Trophoblast cell (in vitro differentiated cells and primary cell): Measurements from ENCODE around the gene RNU7-1.

Source experiments
- DNase-seq, 2 donors: peaks; one replicate each; pipeline ENCODE4 v3.0.0-alpha.2; 2016
- H2AFZ ChIP-seq: 2 replicates; pipeline ENCODE4 v1.6.1; 2013; ENCODE audit warnings: low read length, moderate library complexity, mild to moderate bottlenecking; ENCODE audit not compliant: insufficient read depth, poor library complexity
- H2AK5ac ChIP-seq: 2 replicates; pipeline ENCODE4 v1.6.1; 2013; ENCODE audit warnings: mild to moderate bottlenecking, low read length
- H2BK120ac ChIP-seq: 2 replicates; pipeline ENCODE4 v1.6.1; 2013; ENCODE audit warnings: low read length, mild to moderate bottlenecking, moderate library complexity; ENCODE audit not compliant: insufficient read depth, poor library complexity
- H2BK12ac ChIP-seq: 2 replicates; pipeline ENCODE4 v1.6.1; 2013; ENCODE audit warnings: mild to moderate bottlenecking, low read length, moderate library complexity
- H2BK5ac ChIP-seq: 2 replicates; pipeline ENCODE4 v1.6.1; 2013; ENCODE audit warnings: low read length, low read depth, moderate library complexity, mild to moderate bottlenecking; ENCODE audit not compliant: poor library complexity
- H3K14ac ChIP-seq: 2 replicates; pipeline ENCODE4 v1.6.1; 2013; ENCODE audit warnings: mild to moderate bottlenecking, low read length
- H3K18ac ChIP-seq: 2 replicates; pipeline ENCODE4 v1.6.1; 2013; ENCODE audit warnings: mild to moderate bottlenecking, low read length
- H3K23ac ChIP-seq: 2 replicates; pipeline ENCODE4 v1.6.1; 2013; ENCODE audit warnings: low read length
- H3K27ac ChIP-seq: 2 replicates; pipeline ENCODE4 v1.5.1; 2013; ENCODE audit warnings: low read depth, mild to moderate bottlenecking, inconsistent platforms, low read length, moderate library complexity
- H3K27me3 ChIP-seq: 2 replicates; pipeline ENCODE4 v1.6.1; 2013; ENCODE audit warnings: inconsistent platforms, mild to moderate bottlenecking, low read length, moderate library complexity; ENCODE audit not compliant: insufficient read depth
- H3K36me3 ChIP-seq, 2 experiments: 1 replicate in 1 of 2; 2 replicates in 1 of 2; pipeline ENCODE4 v1.6.1; 2013; ENCODE audit warnings: low read length in 2 of 2, mild to moderate bottlenecking in 2 of 2, moderate library complexity in 1 of 2; ENCODE audit not compliant: insufficient read depth in 2 of 2, control insufficient read depth in 1 of 2
- H3K4ac ChIP-seq: 2 replicates; pipeline ENCODE4 v1.6.1; 2013; ENCODE audit warnings: low read depth, mild to moderate bottlenecking, low read length, moderate library complexity
- H3K4me1 ChIP-seq, 2 experiments: 1 replicate in 1 of 2; 2 replicates in 1 of 2; pipeline ENCODE4 v1.6.1; 2013; ENCODE audit warnings: low read length in 2 of 2, mild to moderate bottlenecking in 2 of 2, moderate library complexity in 1 of 2; ENCODE audit not compliant: insufficient read depth in 2 of 2, control insufficient read depth in 1 of 2
- H3K4me2 ChIP-seq: 2 replicates; pipeline ENCODE4 v1.6.1; 2013; ENCODE audit warnings: inconsistent platforms, mild to moderate bottlenecking, low read length, moderate library complexity
- H3K4me3 ChIP-seq: 2 replicates; pipeline ENCODE4 v1.5.1; 2013; ENCODE audit warnings: mild to moderate bottlenecking, low read depth, low read length, inconsistent platforms
- H3K79me1 ChIP-seq: one replicate; pipeline ENCODE4 v1.6.1; 2013; ENCODE audit warnings: low read length
- H3K79me2 ChIP-seq: 2 replicates; pipeline ENCODE4 v1.6.1; 2013; ENCODE audit warnings: low read length, mild to moderate bottlenecking; ENCODE audit not compliant: control insufficient read depth, insufficient read depth, poor library complexity
- H3K9ac ChIP-seq: 2 replicates; pipeline ENCODE4 v1.6.1; 2013; ENCODE audit warnings: mild to moderate bottlenecking, low read length
- H3K9me3 ChIP-seq: 2 replicates; pipeline ENCODE4 v1.6.1; 2013; ENCODE audit warnings: low read depth, mild to moderate bottlenecking, control low read depth, inconsistent platforms, low read length; ENCODE audit not compliant: insufficient read depth
- H4K12ac ChIP-seq: 2 replicates; pipeline ENCODE4 v1.6.1; 2013; ENCODE audit warnings: low read depth, mild to moderate bottlenecking, low read length, moderate library complexity
- H4K8ac ChIP-seq: 2 replicates; pipeline ENCODE4 v1.6.1; 2013; ENCODE audit warnings: low read depth, mild to moderate bottlenecking, low read length, moderate library complexity
- H4K91ac ChIP-seq: one replicate; pipeline ENCODE4 v1.6.1; 2013; ENCODE audit warnings: low read depth, mild to moderate bottlenecking, low read length, moderate library complexity
- WGBS: extraction: QIAGEN DNeasy Blood & Tissue Kit; methylation state at CpG from one replicate; pipeline ENCODE4 v1.1.7; 2013; ENCODE audit warnings: missing lambda C conversion rate; ENCODE audit not compliant: insufficient read length, insufficient coverage; ENCODE audit errors: extremely low coverage; 5-methylcytosine and 5-hydroxymethylcytosine counted together

RNU7-1 gene

GRCh38 chr12:6967651-6968100 lies 24.1 kb downstream of the RNU7-1 start:
- peak overlapping the region; percentile 16 for H4K12ac ChIP-seq
- H2AFZ ChIP-seq = no peak overlapping the region
- no peak overlapping the region for H3K23ac ChIP-seq
- H3K9me3 ChIP-seq = peaks cover 5% of the 10 kb centered on the region
- no peak overlapping the region for H4K91ac ChIP-seq
- peaks cover 8 to 14% of the 10 kb centered on the region in 2 experiments for H3K4me1 ChIP-seq
- WGBS = no CpG with 5 or more reads among the region's 10 CpGs
- no peak for DNase-seq
- H2BK5ac ChIP-seq = no peak overlapping the region
- H4K8ac ChIP-seq = no peak overlapping the region
- H3K79me1 ChIP-seq = peaks cover 21% of the 10 kb centered on the region
- no peak overlapping the region for H3K14ac ChIP-seq
- no peak overlapping the region for H2AK5ac ChIP-seq
- no peak overlapping the region for H3K4me2 ChIP-seq
- H2BK12ac ChIP-seq = no peak overlapping the region
- H3K27ac ChIP-seq = no peak overlapping the region
- no peak overlapping the region for H3K9ac ChIP-seq
- H2BK120ac ChIP-seq = no peak overlapping the region
- no peak overlapping the region for H3K4ac ChIP-seq
- H3K79me2 ChIP-seq = peaks cover 25% of the 10 kb centered on the region
- no peak overlapping the region for H3K18ac ChIP-seq
- peaks cover 32 to 45% of the 10 kb centered on the region in 2 experiments for H3K36me3 ChIP-seq
- no peaks in the 10 kb centered on the region for H3K27me3 ChIP-seq
- no peak overlapping the region for H3K4me3 ChIP-seq

GRCh38 chr12:6968426-6968825 lies 24.8 kb downstream of the RNU7-1 start:
- Histone ChIP-seq H3K14ac (no peak overlapping the region), H3K4ac (no peak overlapping the region), H2BK120ac (no peak overlapping the region), H3K23ac (peak overlapping the region; percentile 56), H3K4me1 (peaks cover 6 to 13% of the 10 kb centered on the region in 2 experiments), H2AK5ac (no peak overlapping the region), H3K79me2 (peaks cover 19% of the 10 kb centered on the region), H4K8ac (no peak overlapping the region), H3K18ac (no peak overlapping the region), H3K9me3 (peaks cover 3% of the 10 kb centered on the region), H2BK12ac (no peak overlapping the region), H4K12ac (no peak overlapping the region), H3K27ac (no peak overlapping the region), H3K79me1 (peaks cover 14% of the 10 kb centered on the region), H3K4me3 (no peak overlapping the region), H2AFZ (no peak overlapping the region), H3K36me3 (peaks cover 32 to 45% of the 10 kb centered on the region in 2 experiments), H3K27me3 (no peaks in the 10 kb centered on the region), H4K91ac (no peak overlapping the region), H3K9ac (peak overlapping the region; percentile 36), H2BK5ac (no peak overlapping the region), H3K4me2 (peak overlapping the region; percentile 54)
- no CpG with 5 or more reads among the region's 9 CpGs for WGBS
- DNase-seq = no peak

- peak overlapping the region; percentile 94 for H4K91ac ChIP-seq
- H3K9ac ChIP-seq = peak overlapping the region; percentile 97
- no peaks in the 10 kb centered on the region for H3K27me3 ChIP-seq
- peaks cover 3 to 5% of the 10 kb centered on the region in 2 experiments for H3K4me1 ChIP-seq
- peaks cover 3% of the 10 kb centered on the region for H3K9me3 ChIP-seq
- peak overlapping the region; percentile 57 for H2BK120ac ChIP-seq
- H2AK5ac ChIP-seq = peak overlapping the region; percentile 82
- H2BK5ac ChIP-seq = peak overlapping the region; percentile 52
- DNase-seq = peak in 1 of 2 donors; percentile 27
- no peak overlapping the region for H3K23ac ChIP-seq
- H4K12ac ChIP-seq = peak overlapping the region; percentile 71
- peak overlapping the region; percentile 95 for H4K8ac ChIP-seq
- H3K4ac ChIP-seq = peak overlapping the region; percentile 25
- H3K36me3 ChIP-seq = peaks cover 32 to 49% of the 10 kb centered on the region in 2 experiments
- H3K4me3 ChIP-seq = peak overlapping the region; percentile 93
- H3K79me2 ChIP-seq = peaks cover 10% of the 10 kb centered on the region
- H3K14ac ChIP-seq = peak overlapping the region; percentile 88
- H3K18ac ChIP-seq = peak overlapping the region; percentile 87
- no peak overlapping the region for H2BK12ac ChIP-seq
- peak overlapping the region; percentile 53 for H2AFZ ChIP-seq
- peak overlapping the region; percentile 47 for H3K27ac ChIP-seq
- no CpG with 5 or more reads among the region's 31 CpGs for WGBS
- H3K4me2 ChIP-seq = peak overlapping the region; percentile 99
- peaks cover 9% of the 10 kb centered on the region for H3K79me1 ChIP-seq
Measured at GRCh38 chr12:6970096-6970527, 26.5 kb downstream of the RNU7-1 start.

- H3K4ac ChIP-seq = no peak overlapping the region
- peaks cover 29 to 49% of the 10 kb centered on the region in 2 experiments for H3K36me3 ChIP-seq
- H4K8ac ChIP-seq = no peak overlapping the region
- peaks cover 11 to 17% of the 10 kb centered on the region in 2 experiments for H3K4me1 ChIP-seq
- H4K91ac ChIP-seq = no peak overlapping the region
- no peak overlapping the region for H3K27ac ChIP-seq
- WGBS = no CpG with 5 or more reads among the region's 6 CpGs
- no peak overlapping the region for H3K14ac ChIP-seq
- no peak overlapping the region for H2BK5ac ChIP-seq
- no peak overlapping the region for H3K4me3 ChIP-seq
- peaks cover 9% of the 10 kb centered on the region for H3K79me1 ChIP-seq
- no peak overlapping the region for H3K4me2 ChIP-seq
- no peak overlapping the region for H3K18ac ChIP-seq
- no peaks in the 10 kb centered on the region for H3K9me3 ChIP-seq
- H2AFZ ChIP-seq = no peak overlapping the region
- H2AK5ac ChIP-seq = no peak overlapping the region
- no peaks in the 10 kb centered on the region for H3K27me3 ChIP-seq
- H2BK120ac ChIP-seq = no peak overlapping the region
- no peak overlapping the region for H3K23ac ChIP-seq
- DNase-seq = no peak
- peaks cover 10% of the 10 kb centered on the region for H3K79me2 ChIP-seq
- H2BK12ac ChIP-seq = no peak overlapping the region
- peak overlapping the region; percentile 19 for H3K9ac ChIP-seq
- no peak overlapping the region for H4K12ac ChIP-seq
Measured at GRCh38 chr12:6974180-6974579, 30.6 kb downstream of the RNU7-1 start.
